GM19468 (cell line): ENCODE data around the gene GLI1.
"Not testable (repeated sequence)": the region's sequence is repeated elsewhere in the genome, so short reads cannot be mapped to it uniquely, and the experiment has no call there.

Experiments
- ATAC-seq: cut with Tn5 transposase; IDR thresholded peaks from one replicate; pipeline ENCODE4 v1.9.1; 2021; ENCODE audit warnings: mild to moderate bottlenecking, moderate library complexity, moderate number of reproducible peaks; ENCODE audit not compliant: unreplicated experiment; ENCODE audit errors: extremely low read depth

GLI1 gene

DNA sequence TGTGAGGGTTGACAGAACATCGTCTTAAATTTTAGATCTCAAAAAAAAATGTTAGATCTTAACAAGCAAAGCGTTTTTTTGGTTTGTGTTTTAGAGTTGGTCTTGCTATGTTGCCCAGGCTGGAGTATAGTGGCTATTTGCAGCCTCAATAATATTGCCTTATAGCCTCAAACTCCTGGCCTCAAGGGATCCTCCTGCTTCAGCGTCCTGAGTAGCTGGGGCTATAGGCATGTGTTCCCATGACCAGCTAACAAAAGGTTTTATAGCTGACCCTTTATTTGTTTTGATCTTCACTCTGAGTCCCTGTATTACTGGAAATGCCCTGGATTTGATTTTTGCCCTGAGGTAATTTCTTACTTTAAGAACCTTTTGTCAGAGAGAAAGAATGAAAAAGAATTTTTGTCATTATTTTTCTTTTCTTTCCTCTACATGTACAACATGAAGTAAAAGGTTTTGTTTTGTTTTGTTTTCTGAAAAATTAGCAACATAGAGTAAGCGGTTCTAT, 19.8 kb upstream of the GLI1 start:
- ATAC-seq = no peak

DNA sequence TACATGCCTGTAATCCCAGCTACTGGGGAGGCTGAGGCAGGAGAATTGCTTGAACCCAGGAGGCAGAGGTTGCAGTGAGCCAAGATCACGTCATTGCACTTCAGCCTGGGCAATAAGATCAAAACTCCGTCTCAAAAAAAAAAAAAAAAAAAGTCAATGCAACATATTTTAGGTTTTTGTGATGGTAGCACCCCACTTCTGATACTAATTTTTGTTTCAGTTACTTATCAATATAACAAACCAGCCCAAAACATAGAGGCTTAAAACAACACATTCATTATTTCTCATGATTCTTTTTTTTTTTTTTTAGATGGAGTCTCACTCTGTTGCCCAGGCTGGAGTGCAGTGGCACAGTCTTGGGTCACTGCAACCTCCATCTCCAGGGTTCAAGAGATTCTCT, 18.2 kb upstream of the GLI1 start:
- not testable (repeated sequence) for ATAC-seq

DNA sequence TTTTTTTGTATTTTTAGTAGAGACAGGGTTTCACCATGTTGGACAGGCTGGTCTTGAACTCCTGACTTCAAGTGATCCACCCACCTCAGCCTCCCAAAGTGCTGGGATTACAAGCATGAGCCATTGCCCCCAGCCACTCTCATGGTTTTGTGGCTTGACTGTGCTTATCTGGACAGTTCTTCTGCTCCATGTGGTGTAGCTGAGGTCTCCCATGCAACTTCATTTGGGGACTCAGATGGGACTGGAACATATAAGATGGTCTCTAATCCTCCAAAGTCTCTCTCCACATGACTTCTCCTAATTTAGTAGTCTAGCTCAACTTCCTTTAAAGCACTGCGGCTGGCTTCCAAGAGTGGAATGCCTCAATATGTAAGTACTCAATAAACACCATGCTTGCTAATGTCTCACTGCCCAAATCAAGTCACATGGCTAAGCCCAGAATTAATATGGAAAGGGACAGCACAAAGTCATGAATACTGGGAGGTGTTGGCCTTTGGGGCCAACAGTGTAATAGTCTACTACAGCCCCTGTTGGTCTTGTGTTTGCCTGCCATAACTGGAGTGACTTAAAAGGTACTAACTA, 17.6 kb upstream of the GLI1 start:
- no peak for ATAC-seq

DNA sequence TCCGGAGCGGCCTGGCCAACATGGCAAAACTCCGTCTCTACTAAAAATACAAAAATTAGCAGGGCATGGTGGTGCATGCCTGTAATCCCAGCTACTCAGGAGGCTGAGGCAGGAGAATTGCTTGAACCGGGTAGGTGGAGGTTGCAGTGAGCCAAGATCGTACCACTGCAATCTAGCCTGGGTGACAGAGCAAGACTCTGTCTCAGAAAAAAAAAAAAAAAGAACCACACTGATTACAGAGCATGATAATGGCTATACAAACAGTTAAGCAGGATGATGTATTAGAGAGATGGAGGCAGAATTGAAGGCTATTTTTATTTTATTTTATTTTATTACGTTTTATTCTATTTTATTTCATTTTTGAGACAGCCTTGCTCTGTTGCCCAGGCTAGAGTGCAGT, 15.2 kb upstream of the GLI1 start:
- not testable (repeated sequence) for ATAC-seq

DNA sequence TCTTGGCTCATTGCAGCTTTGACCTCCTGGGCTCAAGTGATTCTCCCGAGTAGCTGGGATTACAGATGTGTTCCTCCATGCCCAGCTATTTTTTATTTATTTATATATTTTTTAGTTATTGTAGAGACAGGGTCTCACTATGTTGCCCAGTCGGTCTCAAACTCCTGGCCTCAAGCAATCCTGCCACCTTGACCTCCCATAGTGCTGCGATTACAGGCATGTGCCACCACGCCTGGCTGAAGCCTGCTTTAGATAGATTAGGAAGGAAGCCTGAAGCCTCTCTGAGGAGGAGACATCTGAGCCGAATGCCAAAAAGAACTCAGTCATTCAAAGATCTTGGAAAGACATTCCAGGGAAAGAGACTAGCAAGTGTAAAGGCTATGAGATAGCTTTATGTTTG, 14.8 kb upstream of the GLI1 start:
- no peak for ATAC-seq

DNA sequence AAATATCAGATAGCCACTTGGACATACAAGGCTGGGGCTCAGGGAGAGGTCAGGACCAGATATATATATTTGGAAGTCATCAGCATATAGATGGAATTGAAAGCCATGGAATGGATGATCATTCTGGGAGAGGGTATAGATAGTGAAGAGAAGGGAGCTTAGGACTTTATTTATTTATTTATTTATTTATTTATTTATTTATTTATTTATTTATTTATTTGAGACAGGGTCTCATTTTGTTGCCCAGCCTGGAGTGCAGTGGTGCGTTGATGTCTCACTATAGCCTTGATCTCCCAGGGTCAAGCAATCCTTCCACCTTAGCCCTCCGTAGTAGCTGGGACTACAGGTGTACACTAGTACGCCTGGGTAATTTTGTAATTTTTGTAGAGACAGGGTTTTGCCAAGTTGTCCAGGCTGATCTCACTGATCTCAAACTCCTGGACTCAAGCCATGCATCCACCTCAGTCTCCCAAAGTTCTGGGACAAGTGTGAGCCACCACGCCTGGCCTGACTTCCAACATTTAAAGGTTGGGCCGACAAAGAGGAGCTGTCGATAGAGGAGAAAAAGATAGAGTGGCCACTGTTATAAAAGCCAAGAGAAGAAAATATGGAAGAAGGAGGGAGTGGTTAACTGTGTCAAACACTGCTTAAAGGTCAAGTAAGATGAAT, 13.2 kb upstream of the GLI1 start:
- ATAC-seq = no peak

DNA sequence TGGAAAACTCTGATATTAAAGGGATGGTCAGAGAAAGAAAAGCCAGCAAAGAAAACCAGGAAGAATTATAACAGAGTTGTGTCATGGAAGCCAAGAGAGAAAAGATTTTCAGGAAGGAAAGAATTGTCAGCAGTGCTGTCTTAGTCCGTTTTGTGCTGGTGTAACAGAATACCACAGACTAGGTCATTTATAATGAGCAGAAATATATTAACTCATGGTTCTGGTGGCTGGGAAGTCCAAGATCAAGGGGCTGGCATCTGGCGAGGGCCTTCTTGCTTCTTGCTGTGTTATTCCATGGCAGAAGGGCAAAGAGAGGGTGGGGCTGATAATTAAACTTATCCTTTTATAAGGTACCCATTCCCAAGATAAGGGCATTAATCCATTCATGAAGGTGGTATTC, 10.9 kb upstream of the GLI1 start:
- no peak for ATAC-seq

DNA sequence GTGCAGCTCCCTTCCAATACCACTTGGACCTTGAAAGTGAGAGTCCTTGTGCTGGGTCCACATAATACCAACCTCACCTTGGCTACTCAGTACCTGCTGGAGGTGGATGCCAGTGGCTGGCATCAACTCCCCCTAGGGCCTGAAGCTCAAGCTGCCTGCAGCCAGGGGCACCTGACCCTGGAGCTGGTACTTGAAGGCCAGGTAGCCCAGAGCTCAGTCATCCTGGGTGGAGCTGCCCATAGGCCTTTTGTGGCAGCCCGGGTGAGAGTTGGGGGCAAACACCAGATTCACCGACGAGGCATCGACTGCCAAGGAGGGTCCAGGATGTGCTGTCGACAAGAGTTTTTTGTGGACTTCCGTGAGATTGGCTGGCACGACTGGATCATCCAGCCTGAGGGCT, 10.2 kb upstream of the GLI1 start:
- no peak for ATAC-seq

DNA sequence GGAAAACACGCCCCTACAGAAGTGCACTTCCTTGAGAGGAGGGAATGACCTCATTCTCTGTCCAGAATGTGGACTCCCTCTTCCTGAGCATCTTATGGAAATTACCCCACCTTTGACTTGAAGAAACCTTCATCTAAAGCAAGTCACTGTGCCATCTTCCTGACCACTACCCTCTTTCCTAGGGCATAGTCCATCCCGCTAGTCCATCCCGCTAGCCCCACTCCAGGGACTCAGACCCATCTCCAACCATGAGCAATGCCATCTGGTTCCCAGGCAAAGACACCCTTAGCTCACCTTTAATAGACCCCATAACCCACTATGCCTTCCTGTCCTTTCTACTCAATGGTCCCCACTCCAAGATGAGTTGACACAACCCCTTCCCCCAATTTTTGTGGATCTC, 9.5 kb upstream of the GLI1 start:
- no peak for ATAC-seq

DNA sequence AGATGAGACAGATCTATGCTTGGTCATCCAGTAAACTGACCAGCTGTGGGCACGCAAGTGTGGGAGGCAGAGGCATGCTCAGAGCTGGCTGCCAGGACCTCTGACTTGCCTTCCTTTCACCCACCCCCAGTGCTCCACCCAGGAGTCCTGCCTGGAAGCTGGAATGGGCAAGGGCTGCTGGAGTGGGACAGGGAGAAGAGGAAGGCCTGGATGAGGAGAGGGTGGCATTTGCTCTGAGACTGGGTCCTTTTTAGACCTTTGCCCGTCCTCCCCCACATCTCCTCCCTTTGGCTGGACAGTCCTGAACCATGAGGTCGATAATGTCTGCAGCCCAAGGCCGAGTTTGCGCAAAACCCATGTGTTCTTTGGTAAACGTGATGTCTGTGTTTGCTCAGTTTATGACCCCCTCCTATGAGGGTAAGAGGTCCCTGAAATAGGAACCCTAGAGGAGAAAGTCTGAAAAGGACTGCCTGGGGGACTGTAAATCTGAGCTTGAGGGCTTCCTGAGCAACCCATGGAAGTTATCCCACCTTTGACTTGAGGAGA, 8.3 kb upstream of the GLI1 start:
- ATAC-seq = no peak

DNA sequence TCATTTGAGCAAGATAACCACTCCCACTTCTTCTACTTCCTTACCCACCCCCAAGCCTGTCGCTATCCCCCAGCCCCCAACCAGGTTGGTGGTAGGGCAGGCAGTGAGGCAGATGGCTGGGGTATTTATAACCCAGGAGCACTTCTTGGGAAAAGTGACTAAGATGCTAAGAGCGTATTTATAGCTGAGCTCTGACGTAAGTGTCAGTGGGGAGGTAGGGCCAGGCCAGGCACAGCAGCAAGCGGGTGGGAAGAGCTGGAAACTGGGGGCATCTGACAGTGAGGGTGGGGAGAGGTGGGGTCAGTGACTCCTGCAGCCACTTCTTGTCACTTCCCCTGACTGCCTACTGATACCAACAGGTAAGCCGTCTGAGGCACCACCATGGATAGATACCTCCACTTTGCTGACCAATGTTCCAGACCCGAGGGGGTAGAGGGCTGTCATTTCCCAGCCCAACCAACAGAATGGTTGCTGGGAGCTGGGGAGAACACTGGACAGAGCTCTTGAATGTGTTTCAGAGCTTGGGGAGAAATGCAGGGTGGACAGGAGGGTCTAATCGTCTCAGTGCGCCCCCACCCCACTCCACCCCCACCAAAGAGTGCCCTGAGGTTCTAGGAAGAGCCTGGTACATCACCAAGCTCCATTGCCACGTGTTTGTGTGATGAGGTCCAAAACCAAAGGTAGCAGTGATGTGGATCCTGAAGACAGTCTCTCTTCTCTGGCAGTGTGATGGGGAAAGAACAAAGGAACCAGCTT, 7.2 kb upstream of the GLI1 start:
- no peak for ATAC-seq

DNA sequence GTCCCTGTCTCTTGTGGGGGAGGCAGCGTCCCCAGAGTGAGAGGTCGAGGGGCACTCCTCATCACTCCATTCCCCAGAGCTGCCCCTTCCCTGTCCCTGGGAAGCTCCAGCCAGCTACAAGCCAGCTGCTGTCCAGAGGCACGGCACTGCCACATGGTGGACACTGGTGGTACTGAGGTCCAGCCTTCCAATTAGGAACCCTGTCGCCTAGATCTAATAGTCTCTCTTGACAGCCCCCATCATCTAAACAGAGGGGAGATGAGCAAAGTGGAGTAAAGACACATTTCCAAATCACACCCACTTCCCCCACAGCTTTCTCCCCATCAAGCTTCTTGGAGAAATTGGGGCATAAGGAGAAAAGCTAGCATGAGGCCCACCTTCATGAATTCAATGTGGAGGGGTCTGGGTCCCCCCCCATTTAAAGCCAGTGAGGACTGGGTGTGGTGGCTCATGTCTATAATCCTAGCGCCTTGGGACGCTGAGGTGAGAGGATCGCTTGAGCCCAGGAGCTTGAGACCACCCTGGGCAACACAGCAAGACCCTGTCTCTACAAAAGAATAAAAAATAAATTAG, 6.6 kb upstream of the GLI1 start:
- ATAC-seq = no peak

DNA sequence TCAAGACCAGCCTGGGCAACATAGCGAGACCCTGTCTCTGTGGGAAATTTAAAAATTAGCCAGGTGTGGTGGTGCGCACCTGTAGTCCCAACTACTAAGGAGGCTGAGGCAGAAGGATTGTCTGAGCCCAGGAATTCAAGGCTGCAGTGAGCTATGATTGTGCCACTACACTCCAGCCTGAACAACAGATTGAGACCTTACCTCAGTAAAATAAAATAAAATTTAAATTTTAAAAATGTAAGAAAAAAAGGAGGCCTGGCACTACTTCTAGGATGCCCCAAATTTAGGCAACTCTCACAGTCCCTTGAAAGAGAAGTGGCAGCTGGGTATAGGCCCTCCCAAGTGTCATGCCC, 5.4 kb upstream of the GLI1 start:
- no peak for ATAC-seq

DNA sequence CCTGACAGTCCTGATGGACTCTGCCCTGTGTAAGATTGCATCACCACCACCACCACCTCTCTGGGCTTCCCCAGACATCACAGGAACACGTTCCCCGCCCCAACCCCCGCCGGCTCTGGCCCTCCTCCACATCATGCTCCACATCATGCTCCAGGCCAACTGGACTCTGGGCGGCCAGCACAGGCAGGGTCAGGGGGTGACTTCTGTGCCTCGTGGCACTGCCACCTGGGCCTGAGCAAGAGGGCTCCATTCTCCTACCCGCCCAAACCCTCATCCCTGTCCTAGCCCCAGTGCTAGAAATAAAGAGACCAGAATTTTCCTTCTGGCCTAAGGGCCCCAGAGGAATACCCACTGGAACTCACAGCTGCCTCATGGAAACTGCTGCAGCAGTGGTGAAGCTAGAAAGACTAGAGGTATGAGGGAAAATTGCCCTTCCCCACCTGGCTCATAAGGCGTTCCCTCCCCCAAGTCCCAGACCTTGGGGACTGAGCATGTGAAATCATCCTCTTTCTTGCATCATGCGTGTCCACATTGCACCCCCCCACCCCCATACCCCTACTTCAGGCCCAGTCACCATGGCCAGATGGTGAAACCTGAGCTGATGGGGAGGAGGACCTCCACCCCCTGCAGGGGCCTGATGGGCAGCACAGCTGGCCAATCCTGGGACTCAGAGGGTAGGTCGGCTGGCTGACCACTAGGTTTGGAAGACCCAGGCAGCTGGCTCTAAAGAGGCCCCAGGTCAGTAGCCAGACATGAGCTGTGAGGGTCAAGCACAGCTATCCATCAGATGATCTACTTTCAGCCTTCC, 4.8 kb upstream of the GLI1 start, which contains the start of gene INHBE:
INHBE (plus strand) TSS at position 742 of the 808 bp plus-strand sequence. CDS start 230 bp downstream, outside the sequence.
- ATAC-seq = no peak

DNA sequence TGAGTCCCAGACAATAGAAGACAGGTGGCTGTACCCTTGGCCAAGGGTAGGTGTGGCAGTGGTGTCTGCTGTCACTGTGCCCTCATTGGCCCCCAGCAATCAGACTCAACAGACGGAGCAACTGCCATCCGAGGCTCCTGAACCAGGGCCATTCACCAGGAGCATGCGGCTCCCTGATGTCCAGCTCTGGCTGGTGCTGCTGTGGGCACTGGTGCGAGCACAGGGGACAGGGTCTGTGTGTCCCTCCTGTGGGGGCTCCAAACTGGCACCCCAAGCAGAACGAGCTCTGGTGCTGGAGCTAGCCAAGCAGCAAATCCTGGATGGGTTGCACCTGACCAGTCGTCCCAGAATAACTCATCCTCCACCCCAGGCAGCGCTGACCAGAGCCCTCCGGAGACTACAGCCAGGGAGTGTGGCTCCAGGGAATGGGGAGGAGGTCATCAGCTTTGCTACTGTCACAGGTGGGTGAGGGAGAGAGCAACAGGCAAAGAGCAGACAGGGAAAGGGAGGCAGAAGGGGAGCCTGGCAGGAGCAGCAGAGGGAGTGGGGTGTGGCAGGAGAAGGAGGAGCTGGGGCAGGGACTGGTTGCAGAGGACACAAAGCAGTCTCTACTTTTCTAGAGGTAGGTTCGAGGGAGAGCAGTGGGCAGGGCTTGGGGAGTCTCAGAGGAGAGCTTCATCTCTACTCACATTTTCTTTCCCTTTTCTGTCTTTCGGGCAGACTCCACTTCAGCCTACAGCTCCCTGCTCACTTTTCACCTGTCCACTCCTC, 4.0 kb upstream of the GLI1 start:
- ATAC-seq = no peak

DNA sequence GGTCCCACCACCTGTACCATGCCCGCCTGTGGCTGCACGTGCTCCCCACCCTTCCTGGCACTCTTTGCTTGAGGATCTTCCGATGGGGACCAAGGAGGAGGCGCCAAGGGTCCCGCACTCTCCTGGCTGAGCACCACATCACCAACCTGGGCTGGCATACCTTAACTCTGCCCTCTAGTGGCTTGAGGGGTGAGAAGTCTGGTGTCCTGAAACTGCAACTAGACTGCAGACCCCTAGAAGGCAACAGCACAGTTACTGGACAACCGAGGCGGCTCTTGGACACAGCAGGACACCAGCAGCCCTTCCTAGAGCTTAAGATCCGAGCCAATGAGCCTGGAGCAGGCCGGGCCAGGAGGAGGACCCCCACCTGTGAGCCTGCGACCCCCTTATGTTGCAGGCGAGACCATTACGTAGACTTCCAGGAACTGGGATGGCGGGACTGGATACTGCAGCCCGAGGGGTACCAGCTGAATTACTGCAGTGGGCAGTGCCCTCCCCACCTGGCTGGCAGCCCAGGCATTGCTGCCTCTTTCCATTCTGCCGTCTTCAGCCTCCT, 3.4 kb upstream of the GLI1 start:
- ATAC-seq = no peak

DNA sequence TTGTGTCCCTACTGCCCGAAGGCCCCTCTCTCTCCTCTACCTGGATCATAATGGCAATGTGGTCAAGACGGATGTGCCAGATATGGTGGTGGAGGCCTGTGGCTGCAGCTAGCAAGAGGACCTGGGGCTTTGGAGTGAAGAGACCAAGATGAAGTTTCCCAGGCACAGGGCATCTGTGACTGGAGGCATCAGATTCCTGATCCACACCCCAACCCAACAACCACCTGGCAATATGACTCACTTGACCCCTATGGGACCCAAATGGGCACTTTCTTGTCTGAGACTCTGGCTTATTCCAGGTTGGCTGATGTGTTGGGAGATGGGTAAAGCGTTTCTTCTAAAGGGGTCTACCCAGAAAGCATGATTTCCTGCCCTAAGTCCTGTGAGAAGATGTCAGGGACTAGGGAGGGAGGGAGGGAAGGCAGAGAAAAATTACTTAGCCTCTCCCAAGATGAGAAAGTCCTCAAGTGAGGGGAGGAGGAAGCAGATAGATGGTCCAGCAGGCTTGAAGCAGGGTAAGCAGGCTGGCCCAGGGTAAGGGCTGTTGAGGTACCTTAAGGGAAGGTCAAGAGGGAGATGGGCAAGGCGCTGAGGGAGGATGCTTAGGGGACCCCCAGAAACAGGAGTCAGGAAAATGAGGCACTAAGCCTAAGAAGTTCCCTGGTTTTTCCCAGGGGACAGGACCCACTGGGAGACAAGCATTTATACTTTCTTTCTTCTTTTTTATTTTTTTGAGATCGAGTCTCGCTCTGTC, 2.7 kb upstream of the GLI1 start:
- no peak for ATAC-seq

DNA sequence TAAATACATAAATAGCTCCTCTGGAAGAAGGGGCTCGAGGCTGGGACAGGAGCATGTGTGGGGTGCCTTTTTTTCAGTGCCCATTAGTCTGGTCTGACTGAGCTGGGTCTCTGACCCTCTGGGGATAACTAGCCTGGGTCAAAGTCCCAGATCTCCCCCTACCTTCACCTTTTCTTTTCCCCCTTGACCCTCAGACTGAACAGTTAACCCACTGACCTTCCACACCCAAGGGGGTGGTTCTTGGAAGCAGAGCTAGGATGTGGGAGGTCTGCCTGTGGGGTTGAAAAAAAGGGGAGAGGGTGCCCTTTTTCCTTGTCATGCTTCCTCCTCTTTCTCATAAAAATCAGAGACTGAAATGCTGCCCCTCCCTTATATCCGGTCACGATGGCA, 925 bp upstream of the GLI1 start:
- ATAC-seq = no peak
